ENCODE measurements around the gene JOSD2.

JOSD2 gene

GRCh38 chr19:50514346-50515167, 3.6 kb upstream of the JOSD2 start:
- TF ChIP-seq POLR2AphosphoS5 (IDR thresholded peaks at IDR 0.05; ENCODE audit: low read depth) (no peak), SPI1 (IDR thresholded peaks at IDR 0.05; ENCODE audit: borderline replicate concordance, low read depth) (no peak), GABPA (IDR thresholded peaks at IDR 0.05; ENCODE audit: low read depth) (no peak), REST (IDR thresholded peaks at IDR 0.05; ENCODE audit: insufficient replicate concordance, low read depth) (no peak)
- TF ChIP-seq, protein P1, sequence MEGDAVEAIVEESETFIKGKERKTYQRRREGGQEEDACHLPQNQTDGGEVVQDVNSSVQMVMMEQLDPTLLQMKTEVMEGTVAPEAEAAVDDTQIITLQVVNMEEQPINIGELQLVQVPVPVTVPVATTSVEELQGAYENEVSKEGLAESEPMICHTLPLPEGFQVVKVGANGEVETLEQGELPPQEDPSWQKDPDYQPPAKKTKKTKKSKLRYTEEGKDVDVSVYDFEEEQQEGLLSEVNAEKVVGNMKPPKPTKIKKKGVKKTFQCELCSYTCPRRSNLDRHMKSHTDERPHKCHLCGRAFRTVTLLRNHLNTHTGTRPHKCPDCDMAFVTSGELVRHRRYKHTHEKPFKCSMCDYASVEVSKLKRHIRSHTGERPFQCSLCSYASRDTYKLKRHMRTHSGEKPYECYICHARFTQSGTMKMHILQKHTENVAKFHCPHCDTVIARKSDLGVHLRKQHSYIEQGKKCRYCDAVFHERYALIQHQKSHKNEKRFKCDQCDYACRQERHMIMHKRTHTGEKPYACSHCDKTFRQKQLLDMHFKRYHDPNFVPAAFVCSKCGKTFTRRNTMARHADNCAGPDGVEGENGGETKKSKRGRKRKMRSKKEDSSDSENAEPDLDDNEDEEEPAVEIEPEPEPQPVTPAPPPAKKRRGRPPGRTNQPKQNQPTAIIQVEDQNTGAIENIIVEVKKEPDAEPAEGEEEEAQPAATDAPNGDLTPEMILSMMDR (IDR thresholded peaks at IDR 0.05; ENCODE audit: insufficient read depth, low read length), result no peak
- Histone ChIP-seq H3K27me3 (ENCODE audit: insufficient read depth, poor library complexity, severe bottlenecking) (peaks cover 8% of the 10 kb centered on the region), H3K4me3 (replicated peaks; ENCODE audit: insufficient read depth, low read length) (no peak overlapping the region), H3K27ac (replicated peaks) (no peak overlapping the region)
- DNase-seq (ENCODE audit: low read depth in 1 of 2, low spot score in 1 of 2), result no peak

GRCh38 chr19:50513746-50514345, 2.9 kb upstream of the JOSD2 start, which contains the start of gene ASPDH:
Gene ASPDH (minus strand): TSS chr19:50513913. CDS start chr19:50513823, 90 bp downstream.
- H3K27ac ChIP-seq (replicated peaks), result no peak within 1 kb of the TSS
- TF ChIP-seq POLR2AphosphoS5 (IDR thresholded peaks at IDR 0.05; ENCODE audit: low read depth), result no peak
- TF ChIP-seq GABPA (IDR thresholded peaks at IDR 0.05; ENCODE audit: low read depth), result no peak
- TF ChIP-seq REST (IDR thresholded peaks at IDR 0.05; ENCODE audit: insufficient replicate concordance, low read depth), result no peak
- H3K4me3 ChIP-seq (replicated peaks; ENCODE audit: insufficient read depth, low read length), result no peak within 1 kb of the TSS
- no peak for DNase-seq (ENCODE audit: low read depth in 1 of 2, low spot score in 1 of 2)
- peaks cover 8% of the 10 kb centered on the region for H3K27me3 ChIP-seq (ENCODE audit: insufficient read depth, poor library complexity, severe bottlenecking)

DNA sequence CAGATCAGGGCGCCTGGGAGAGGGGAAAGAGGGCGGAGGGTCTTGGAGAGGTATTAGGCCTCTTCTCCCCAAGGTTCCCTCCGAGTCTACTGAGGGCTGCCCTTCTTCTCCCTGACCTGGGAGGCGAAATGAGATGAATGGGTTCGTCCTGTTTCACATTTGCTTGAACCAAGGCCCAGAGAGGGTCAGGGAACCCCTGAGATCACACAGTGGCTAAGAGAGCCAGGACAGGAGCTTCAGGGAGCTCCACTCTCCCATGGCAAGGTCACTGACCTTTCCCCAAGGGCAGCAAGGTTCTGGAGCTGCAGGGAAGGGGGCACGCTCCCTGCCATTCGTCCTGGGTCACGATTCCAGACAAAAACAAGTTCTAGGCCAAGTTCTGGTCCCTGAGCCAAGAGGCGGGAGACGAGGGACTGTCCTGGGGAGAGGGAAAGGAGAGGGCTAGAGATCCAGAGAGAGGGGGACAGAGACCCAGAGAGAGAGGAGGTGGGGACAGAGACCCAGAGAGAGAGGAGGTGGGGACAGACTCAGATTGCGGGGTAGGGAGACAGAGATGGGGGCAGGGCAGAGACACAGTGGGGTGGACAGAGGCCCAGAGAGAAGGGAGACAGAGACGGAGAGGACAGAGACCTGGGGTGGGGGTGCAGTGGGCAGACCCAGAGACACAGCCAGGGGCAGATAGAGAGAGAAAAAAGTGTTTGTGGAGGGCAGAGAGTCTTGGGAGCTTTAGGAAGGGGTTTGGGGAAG, 2.2 kb upstream of the JOSD2 start:
- Histone ChIP-seq H3K27me3 (ENCODE audit: insufficient read depth, poor library complexity, severe bottlenecking) (peaks cover 8% of the 10 kb centered on the region), H3K27ac (replicated peaks) (no peak overlapping the region), H3K4me3 (replicated peaks; ENCODE audit: insufficient read depth, low read length) (no peak overlapping the region)
- TF ChIP-seq POLR2AphosphoS5 (IDR thresholded peaks at IDR 0.05; ENCODE audit: low read depth) (no peak), SPI1 (IDR thresholded peaks at IDR 0.05; ENCODE audit: borderline replicate concordance, low read depth) (no peak), GABPA (IDR thresholded peaks at IDR 0.05; ENCODE audit: low read depth) (no peak), REST (IDR thresholded peaks at IDR 0.05; ENCODE audit: insufficient replicate concordance, low read depth) (no peak)
- TF ChIP-seq, protein P1 (IDR thresholded peaks at IDR 0.05; ENCODE audit: insufficient read depth, low read length), result no peak
- DNase-seq (ENCODE audit: low read depth in 1 of 2, low spot score in 1 of 2), result no peak

Measured in HL-60 (cell line).